PC-3 (cell line): ENCODE results near the gene TRIM26. TPM values are rescaled to one million over a fixed set of nuclear protein-coding genes. Genes with fewer than 3 reads are reported as not detected.

Experiments used
- ATAC-seq: fragments of 200-7000 bp; cut with Tn5 transposase; 2 replicates; pipeline ENCODE4 v1.9.1; 2020; ENCODE audit warnings: mild to moderate bottlenecking, moderate library complexity
- BruUV-seq: library from RNA; stranded (reverse); fragments of 400-500 nt; replicated peaks from 2 replicates; lab custom pipeline; 2021; lab: Mats Ljungman, UMichigan
- CTCF ChIA-PET: fragments of 300-600 bp; sonication (Branson Sonifier 250); formaldehyde crosslinking; loops from one replicate; lab custom pipeline; 2022; ENCODE audit warnings: antibody characterized with exemption; lab: Charles Lee
- POLR2A ChIA-PET: fragments of 300-600 bp; sonication (Branson Sonifier 250); formaldehyde crosslinking; loops from one replicate; lab custom pipeline; 2022; ENCODE audit warnings: antibody characterized with exemption; ENCODE audit not compliant: unreplicated experiment; lab: Charles Lee
- DNase-seq: peaks from one replicate; pipeline ENCODE4 v3.0.0-alpha.2; 2015
- H2AFZ ChIP-seq: fragments of 300-600 bp; sonication (generic); 2 replicates; pipeline ENCODE4 v1.6.0; 2016; ENCODE audit warnings: antibody characterized with exemption, low read length
- H3F3A ChIP-seq: fragments of 300-600 bp; sonication (generic); one replicate; pipeline ENCODE4 v1.6.0; 2017; ENCODE audit warnings: antibody characterized with exemption, low read length, control low read depth, mild to moderate bottlenecking; ENCODE audit not compliant: unreplicated experiment
- H3K27ac ChIP-seq: fragments of 300-600 bp; sonication (generic); 2 replicates; pipeline ENCODE4 v1.5.1; 2016; ENCODE audit warnings: mild to moderate bottlenecking, low read length
- H3K27me3 ChIP-seq: fragments of 300-600 bp; sonication (generic); 2 replicates; pipeline ENCODE4 v1.6.1; 2016; ENCODE audit warnings: low read length, mixed read lengths
- H3K36me3 ChIP-seq: fragments of 300-600 bp; sonication (generic); 2 replicates; pipeline ENCODE4 v1.6.1; 2016; ENCODE audit warnings: low read depth, mixed run types, low read length, mixed read lengths
- H3K4me1 ChIP-seq: fragments of 300-600 bp; sonication (generic); 2 replicates; pipeline ENCODE4 v1.5.1; 2016; ENCODE audit warnings: low read length; ENCODE audit not compliant: insufficient read depth
- H3K4me2 ChIP-seq: fragments of 300-600 bp; sonication (generic); 2 replicates; pipeline ENCODE4 v1.6.0; 2016; ENCODE audit warnings: low read length
- H3K4me3 ChIP-seq: fragments of 300-600 bp; sonication (generic); 2 replicates; pipeline ENCODE4 v1.5.1; 2016; ENCODE audit warnings: mild to moderate bottlenecking, low read length, mixed read lengths
- H3K79me2 ChIP-seq: fragments of 300-600 bp; sonication (generic); 2 replicates; pipeline ENCODE4 v1.6.1; 2017; ENCODE audit warnings: low read length, mixed read lengths
- H3K9ac ChIP-seq: fragments of 300-600 bp; sonication (generic); 2 replicates; pipeline ENCODE4 v1.6.0; 2016; ENCODE audit warnings: mild to moderate bottlenecking, low read length
- H3K9me2 ChIP-seq: fragments of 300-600 bp; sonication (generic); replicated peaks from 2 replicates; pipeline ENCODE4 v1.6.1; 2016; ENCODE audit warnings: mixed run types, low read length, mixed read lengths
- H3K9me3 ChIP-seq: fragments of 300-600 bp; sonication (generic); 2 replicates; pipeline ENCODE4 v1.6.1; 2016; ENCODE audit warnings: low read length, mixed read lengths
- H4K20me1 ChIP-seq: fragments of 300-600 bp; sonication (generic); 2 replicates; pipeline ENCODE4 v1.6.1; 2016; ENCODE audit warnings: low read length, mixed read lengths
- EZH2 ChIP-seq: fragments of 300-600 bp; sonication (generic); IDR thresholded peaks from one replicate; pipeline ENCODE4 v1.6.1; 2017; ENCODE audit warnings: antibody characterized with exemption, mild to moderate bottlenecking, low read length; ENCODE audit not compliant: unreplicated experiment
- EZH2phosphoT487 ChIP-seq: fragments of 300-600 bp; sonication (generic); IDR thresholded peaks from 2 replicates; pipeline ENCODE4 v1.6.1; 2018; ENCODE audit warnings: mild to moderate bottlenecking, antibody characterized with exemption, low read length, borderline replicate concordance
- intact Hi-C: fragments of 100-400 bp; cut with micrococcal nuclease; formaldehyde crosslinking; loops from 2 replicates; pipeline ENCODE4 v1.9.0; 2023
- total RNA-seq: library from RNA; depleted of rRNA; stranded (reverse); fragments of >200 nt; gene quantifications from 2 replicates; pipeline ENCODE4 v1.2.3, GENCODE V29; 2014
- TF ChIP-seq, protein P1 (sequence below): fragments of 300-600 bp; sonication (generic); conservative IDR thresholded peaks from 2 replicates; pipeline ENCODE4 v1.5.1; 2017; ENCODE audit warnings: antibody characterized with exemption, low read depth, mild to moderate bottlenecking, low read length

Gene TRIM26
- total RNA-seq, 1 experiment from 2014 or later, result 48.1 TPM

GRCh38 chr6:30171677-30172471, 41.3 kb downstream of the TRIM26 start:
- ChIA-PET CTCF (no interaction called here), POLR2A (interaction anchor here (0.6 kb wide), 1 partner anchor 196 kb away, joined by 3 read pairs; no protein-coding TSS in a partner anchor)
- 0 out of 2 replicates have a peak overlapping the region, but pooled peaks have one; percentile 33 for H2AFZ ChIP-seq
- H3K9me3 ChIP-seq, result no peaks in the 10 kb centered on the region
- H3K4me2 ChIP-seq, result no peak overlapping the region
- no TSS peak for BruUV-seq
- H3K27ac ChIP-seq, result no peak overlapping the region
- H3K79me2 ChIP-seq, result no peaks in the 10 kb centered on the region
- H3K27me3 ChIP-seq, result peaks cover 28% of the 10 kb centered on the region
- H3F3A ChIP-seq, result no peaks in the 10 kb centered on the region
- no peaks in the 10 kb centered on the region for H4K20me1 ChIP-seq
- H3K4me3 ChIP-seq, result no peak overlapping the region
- H3K4me1 ChIP-seq, result no peaks in the 10 kb centered on the region
- TF ChIP-seq EZH2phosphoT487 (no peak), EZH2 (no peak)
- TF ChIP-seq, protein P1, sequence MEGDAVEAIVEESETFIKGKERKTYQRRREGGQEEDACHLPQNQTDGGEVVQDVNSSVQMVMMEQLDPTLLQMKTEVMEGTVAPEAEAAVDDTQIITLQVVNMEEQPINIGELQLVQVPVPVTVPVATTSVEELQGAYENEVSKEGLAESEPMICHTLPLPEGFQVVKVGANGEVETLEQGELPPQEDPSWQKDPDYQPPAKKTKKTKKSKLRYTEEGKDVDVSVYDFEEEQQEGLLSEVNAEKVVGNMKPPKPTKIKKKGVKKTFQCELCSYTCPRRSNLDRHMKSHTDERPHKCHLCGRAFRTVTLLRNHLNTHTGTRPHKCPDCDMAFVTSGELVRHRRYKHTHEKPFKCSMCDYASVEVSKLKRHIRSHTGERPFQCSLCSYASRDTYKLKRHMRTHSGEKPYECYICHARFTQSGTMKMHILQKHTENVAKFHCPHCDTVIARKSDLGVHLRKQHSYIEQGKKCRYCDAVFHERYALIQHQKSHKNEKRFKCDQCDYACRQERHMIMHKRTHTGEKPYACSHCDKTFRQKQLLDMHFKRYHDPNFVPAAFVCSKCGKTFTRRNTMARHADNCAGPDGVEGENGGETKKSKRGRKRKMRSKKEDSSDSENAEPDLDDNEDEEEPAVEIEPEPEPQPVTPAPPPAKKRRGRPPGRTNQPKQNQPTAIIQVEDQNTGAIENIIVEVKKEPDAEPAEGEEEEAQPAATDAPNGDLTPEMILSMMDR, result no peak
- H3K9ac ChIP-seq, result no peak overlapping the region
- intact Hi-C loops, result loop anchor here (5.0 to 10.0 kb wide), 3 partner anchors 40 to 465 kb away; no protein-coding TSS in a partner anchor
- ATAC-seq, result no peak
- no peaks in the 10 kb centered on the region for H3K36me3 ChIP-seq
- no peaks in the 10 kb centered on the region for H3K9me2 ChIP-seq
- no peak for DNase-seq

GRCh38 chr6:30169658-30170614, 43.3 kb downstream of the TRIM26 start:
- intact Hi-C loops, result loop anchor here (1.0 to 10.0 kb wide), 5 partner anchors 21 to 463 kb away; no protein-coding TSS in a partner anchor

More at GRCh38 chr6:30169658-30170614, 43.3 kb downstream of the TRIM26 start:
- ChIA-PET POLR2A (no interaction called here), CTCF (no interaction called here)
- no peaks in the 10 kb centered on the region for H3K9me3 ChIP-seq
- no peak overlapping the region for H3K4me2 ChIP-seq
- no peak overlapping the region for H3K27ac ChIP-seq
- ATAC-seq, result peak; percentile 88
- 0 out of 2 replicates have a peak overlapping the region, but pooled peaks have one; percentile 4 for H2AFZ ChIP-seq
- peak; percentile 78 for DNase-seq
- no peaks in the 10 kb centered on the region for H3K79me2 ChIP-seq
- H3K4me1 ChIP-seq, result no peaks in the 10 kb centered on the region
- H3K4me3 ChIP-seq, result no peak overlapping the region
- no peaks in the 10 kb centered on the region for H4K20me1 ChIP-seq
- peaks cover 12% of the 10 kb centered on the region for H3K27me3 ChIP-seq
- H3K36me3 ChIP-seq, result no peaks in the 10 kb centered on the region
- H3K9me2 ChIP-seq, result no peaks in the 10 kb centered on the region
- TF ChIP-seq EZH2phosphoT487, result no peak
- TF ChIP-seq, protein P1, result peak; percentile 90
- no peaks in the 10 kb centered on the region for H3F3A ChIP-seq
- no TSS peak for BruUV-seq
- no peak overlapping the region for H3K9ac ChIP-seq
